Liver (tissue), 9 donors: ENCODE results near the gene BRICD5. TPM values are rescaled to one million over a fixed set of nuclear protein-coding genes. Genes with fewer than 3 reads are reported as not detected.
"Not testable (repeated sequence)": the region's sequence is repeated elsewhere in the genome, so short reads cannot be mapped to it uniquely, and the experiment has no call there.

Source experiments
- DNase-seq: peaks from one replicate; pipeline ENCODE4 v3.0.0-alpha.2; 2017; ENCODE audit warnings: low spot score
- H3K27ac ChIP-seq, 2 donors: one replicate each; pipeline ENCODE4 v1.7.0; 2013; ENCODE audit warnings: inconsistent platforms in 2 of 2, low read length in 2 of 2, control low read depth in 1 of 2, low read depth in 1 of 2, mild to moderate bottlenecking in 1 of 2
- H3K27me3 ChIP-seq, 4 donors: one replicate each; pipeline versions ENCODE4 v1.6.1 to v1.7.0; 2013; ENCODE audit warnings: low read length in 3 of 4, inconsistent platforms in 1 of 4, mild to moderate bottlenecking in 1 of 4, moderate library complexity in 1 of 4; ENCODE audit not compliant: control insufficient read depth in 4 of 4, insufficient read depth in 4 of 4
- H3K36me3 ChIP-seq, 4 donors: one replicate each; pipeline versions ENCODE4 v1.6.1 to v1.7.0; 2013; ENCODE audit warnings: low read length in 3 of 4, mild to moderate bottlenecking in 3 of 4, low read depth in 1 of 4, moderate library complexity in 1 of 4; ENCODE audit not compliant: control insufficient read depth in 4 of 4, insufficient read depth in 3 of 4
- H3K4me1 ChIP-seq, 4 donors: one replicate each; pipeline versions ENCODE4 v1.6.1 to v1.7.0; 2013; ENCODE audit warnings: low read length in 3 of 4, mild to moderate bottlenecking in 3 of 4, moderate library complexity in 1 of 4; ENCODE audit not compliant: control insufficient read depth in 4 of 4, insufficient read depth in 4 of 4
- H3K4me3 ChIP-seq, 3 donors: one replicate each; pipeline versions ENCODE4 v1.6.1 to v1.7.0; 2013; ENCODE audit warnings: low read length in 3 of 3, control low read depth in 1 of 3, low read depth in 1 of 3, mild to moderate bottlenecking in 1 of 3
- H3K9ac ChIP-seq, 2 donors: one replicate each; pipeline ENCODE4 v1.7.0; 2013; ENCODE audit warnings: low read length in 2 of 2, mild to moderate bottlenecking in 2 of 2, moderate library complexity in 2 of 2, control low read depth in 1 of 2, low read depth in 1 of 2
- H3K9me3 ChIP-seq, 4 donors: one replicate each; pipeline versions ENCODE4 v1.6.1 to v1.7.0; 2013; ENCODE audit warnings: low read length in 3 of 4; ENCODE audit not compliant: control insufficient read depth in 4 of 4
- EGR1 ChIP-seq, 2 donors: IDR thresholded peaks; 2 replicates each; pipeline ENCODE4 v1.6.1; 2016 to 2018; ENCODE audit warnings: antibody characterized with exemption in 2 of 2, low read depth in 2 of 2
- FOXA1 ChIP-seq: IDR thresholded peaks from 2 replicates; pipeline ENCODE4 v1.6.1; 2016; ENCODE audit warnings: antibody characterized with exemption
- FOXA2 ChIP-seq: IDR thresholded peaks from 2 replicates; pipeline ENCODE4 v1.6.1; 2016; ENCODE audit warnings: antibody characterized with exemption
- GABPA ChIP-seq, 2 donors: IDR thresholded peaks in 1 of 2; conservative IDR thresholded peaks in 1 of 2; 2 replicates each; pipeline ENCODE4 v1.6.1; 2016; ENCODE audit warnings: antibody characterized with exemption in 2 of 2, mild to moderate bottlenecking in 1 of 2, moderate library complexity in 1 of 2
- HNF4A ChIP-seq, 2 donors: conservative IDR thresholded peaks; 2 replicates each; pipeline ENCODE4 v1.6.1; 2016; ENCODE audit warnings: antibody characterized with exemption in 2 of 2, mild to moderate bottlenecking in 2 of 2
- HNF4G ChIP-seq: IDR thresholded peaks from 2 replicates; pipeline ENCODE4 v1.6.1; 2016; ENCODE audit warnings: antibody characterized with exemption
- JUND ChIP-seq, 2 donors: IDR thresholded peaks; 2 replicates each; pipeline ENCODE4 v1.6.1; 2016; ENCODE audit warnings: antibody characterized with exemption in 2 of 2
- NR2F2 ChIP-seq: IDR thresholded peaks from 2 replicates; pipeline ENCODE4 v1.6.1; 2016; ENCODE audit warnings: antibody characterized with exemption
- RAD21 ChIP-seq, 2 donors: IDR thresholded peaks; 2 replicates each; pipeline ENCODE4 v1.6.1; 2016; ENCODE audit warnings: antibody characterized with exemption in 2 of 2, mild to moderate bottlenecking in 2 of 2
- REST ChIP-seq: IDR thresholded peaks from 2 replicates; pipeline ENCODE4 v1.6.1; 2016; ENCODE audit warnings: antibody characterized with exemption, mild to moderate bottlenecking
- RXRA ChIP-seq, 2 donors: IDR thresholded peaks; 2 replicates each; pipeline ENCODE4 v1.6.1; 2017 to 2018; ENCODE audit warnings: antibody characterized with exemption in 2 of 2, mild to moderate bottlenecking in 1 of 2
- SP1 ChIP-seq: IDR thresholded peaks from 2 replicates; pipeline ENCODE4 v1.6.1; 2018; ENCODE audit warnings: antibody characterized with exemption, mild to moderate bottlenecking
- TAF1 ChIP-seq: conservative IDR thresholded peaks from 2 replicates; pipeline ENCODE4 v1.6.1; 2016; ENCODE audit warnings: antibody characterized with exemption, mild to moderate bottlenecking
- YY1 ChIP-seq: IDR thresholded peaks from 2 replicates; pipeline ENCODE4 v1.6.1; 2016; ENCODE audit warnings: antibody characterized with exemption, mild to moderate bottlenecking
- WGBS: extraction: QIAGEN DNeasy Blood & Tissue Kit; methylation state at CpG from one replicate; pipeline ENCODE4 v1.1.7; 2013; 5-methylcytosine and 5-hydroxymethylcytosine counted together
- polyA plus RNA-seq, 2 donors: library from polyadenylated mRNA; stranded (reverse) in 1 of 2; unstranded in 1 of 2; fragments of 200-250 nt in 1 of 2; fragments of >200 nt in 1 of 2; fragmentation: Nextera tagmentation in 1 of 2; extraction: Ambion mirVana in 1 of 2; gene quantifications; one replicate each; pipeline versions ENCODE4 v1.2.1 to v1.2.3, GENCODE V29; 2013 to 2015
- total RNA-seq, 2 donors: library from RNA; depleted of rRNA; stranded (reverse); fragments of >200 nt; gene quantifications; one replicate each; pipeline ENCODE4 v1.2.3, GENCODE V29; 2014
- TF ChIP-seq, protein P1 (sequence below): IDR thresholded peaks from 2 replicates; pipeline ENCODE4 v1.6.1; 2016; ENCODE audit warnings: antibody characterized with exemption
- TF ChIP-seq, protein P2 (sequence below): IDR thresholded peaks from 2 replicates; pipeline ENCODE4 v1.6.1; 2016; ENCODE audit warnings: antibody characterized with exemption
- TF ChIP-seq, protein P3 (sequence below): IDR thresholded peaks from 2 replicates; pipeline ENCODE4 v1.6.1; 2016; ENCODE audit warnings: antibody characterized with exemption
- TF ChIP-seq, protein P4 (sequence below): fragments of 150-350 bp; IDR thresholded peaks from 2 replicates; pipeline ENCODE4 v1.5.1; 2017; ENCODE audit warnings: improper control_type of control experiment, low read depth, low read length; ENCODE audit not compliant: missing input control
- donor health status: healthy.
- donor health status: healthy.
- donor health status: healthy.
- donor health status: healthy.
- donor health status: healthy.

Gene BRICD5
- total and polyA plus RNA-seq, 4 donors: 0.26 to 1.9 (median 1.4) TPM

DNA sequence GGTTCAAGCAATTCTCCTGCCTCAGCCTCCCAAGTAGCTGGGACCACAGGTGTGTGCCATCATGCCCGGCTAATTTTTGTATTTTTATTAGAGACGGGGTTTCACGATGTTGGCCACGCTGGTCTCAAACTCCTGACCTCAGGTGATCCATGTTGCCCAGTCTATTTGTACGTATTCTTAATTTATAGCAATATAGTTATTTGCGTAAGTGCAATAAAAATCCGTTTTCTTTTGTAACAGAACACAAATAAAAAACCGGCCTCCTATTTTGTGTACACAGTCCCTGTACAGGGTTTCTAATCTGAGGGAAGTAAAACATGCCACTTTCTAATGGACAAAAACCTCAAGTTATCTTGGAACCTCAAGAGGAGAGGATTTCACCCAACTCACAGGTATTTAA, 49.6 kb upstream of the BRICD5 start:
- Histone ChIP-seq H3K4me3 (no peak overlapping the region), H3K9ac (no peak overlapping the region), H3K4me1 (peaks cover 0 to 5% (median 0%) of the 10 kb centered on the region in 4 donors), H3K27ac (no peak overlapping the region), H3K36me3 (peaks cover 23 to 74% (median 43%) of the 10 kb centered on the region in 4 donors), H3K9me3 (no peaks in the 10 kb centered on the region), H3K27me3 (no peaks in the 10 kb centered on the region)
- DNase-seq: no peak
- TF ChIP-seq HNF4A (conservative IDR thresholded peaks at IDR 0.05) (no peak), REST (no peak), GABPA (IDR thresholded peaks at IDR 0.05 in 1 of 2, conservative IDR thresholded peaks at IDR 0.05 in 1 of 2) (no peak), SP1 (no peak), RXRA (IDR thresholded peaks at IDR 0.05) (no peak), JUND (IDR thresholded peaks at IDR 0.05) (no peak), NR2F2 (no peak), RAD21 (IDR thresholded peaks at IDR 0.05) (no peak), HNF4G (no peak), TAF1 (no peak), EGR1 (IDR thresholded peaks at IDR 0.05; ENCODE audit: low read depth in 2 of 2) (no peak), FOXA2 (no peak), FOXA1 (no peak), YY1 (no peak)
- TF ChIP-seq, protein P1, sequence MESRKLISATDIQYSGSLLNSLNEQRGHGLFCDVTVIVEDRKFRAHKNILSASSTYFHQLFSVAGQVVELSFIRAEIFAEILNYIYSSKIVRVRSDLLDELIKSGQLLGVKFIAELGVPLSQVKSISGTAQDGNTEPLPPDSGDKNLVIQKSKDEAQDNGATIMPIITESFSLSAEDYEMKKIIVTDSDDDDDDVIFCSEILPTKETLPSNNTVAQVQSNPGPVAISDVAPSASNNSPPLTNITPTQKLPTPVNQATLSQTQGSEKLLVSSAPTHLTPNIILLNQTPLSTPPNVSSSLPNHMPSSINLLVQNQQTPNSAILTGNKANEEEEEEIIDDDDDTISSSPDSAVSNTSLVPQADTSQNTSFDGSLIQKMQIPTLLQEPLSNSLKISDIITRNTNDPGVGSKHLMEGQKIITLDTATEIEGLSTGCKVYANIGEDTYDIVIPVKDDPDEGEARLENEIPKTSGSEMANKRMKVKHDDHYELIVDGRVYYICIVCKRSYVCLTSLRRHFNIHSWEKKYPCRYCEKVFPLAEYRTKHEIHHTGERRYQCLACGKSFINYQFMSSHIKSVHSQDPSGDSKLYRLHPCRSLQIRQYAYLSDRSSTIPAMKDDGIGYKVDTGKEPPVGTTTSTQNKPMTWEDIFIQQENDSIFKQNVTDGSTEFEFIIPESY: no peak
- TF ChIP-seq, protein P2, sequence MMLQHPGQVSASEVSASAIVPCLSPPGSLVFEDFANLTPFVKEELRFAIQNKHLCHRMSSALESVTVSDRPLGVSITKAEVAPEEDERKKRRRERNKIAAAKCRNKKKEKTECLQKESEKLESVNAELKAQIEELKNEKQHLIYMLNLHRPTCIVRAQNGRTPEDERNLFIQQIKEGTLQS: no peak
- TF ChIP-seq, protein P3, sequence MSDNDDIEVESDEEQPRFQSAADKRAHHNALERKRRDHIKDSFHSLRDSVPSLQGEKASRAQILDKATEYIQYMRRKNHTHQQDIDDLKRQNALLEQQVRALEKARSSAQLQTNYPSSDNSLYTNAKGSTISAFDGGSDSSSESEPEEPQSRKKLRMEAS: no peak
- TF ChIP-seq, protein P4, sequence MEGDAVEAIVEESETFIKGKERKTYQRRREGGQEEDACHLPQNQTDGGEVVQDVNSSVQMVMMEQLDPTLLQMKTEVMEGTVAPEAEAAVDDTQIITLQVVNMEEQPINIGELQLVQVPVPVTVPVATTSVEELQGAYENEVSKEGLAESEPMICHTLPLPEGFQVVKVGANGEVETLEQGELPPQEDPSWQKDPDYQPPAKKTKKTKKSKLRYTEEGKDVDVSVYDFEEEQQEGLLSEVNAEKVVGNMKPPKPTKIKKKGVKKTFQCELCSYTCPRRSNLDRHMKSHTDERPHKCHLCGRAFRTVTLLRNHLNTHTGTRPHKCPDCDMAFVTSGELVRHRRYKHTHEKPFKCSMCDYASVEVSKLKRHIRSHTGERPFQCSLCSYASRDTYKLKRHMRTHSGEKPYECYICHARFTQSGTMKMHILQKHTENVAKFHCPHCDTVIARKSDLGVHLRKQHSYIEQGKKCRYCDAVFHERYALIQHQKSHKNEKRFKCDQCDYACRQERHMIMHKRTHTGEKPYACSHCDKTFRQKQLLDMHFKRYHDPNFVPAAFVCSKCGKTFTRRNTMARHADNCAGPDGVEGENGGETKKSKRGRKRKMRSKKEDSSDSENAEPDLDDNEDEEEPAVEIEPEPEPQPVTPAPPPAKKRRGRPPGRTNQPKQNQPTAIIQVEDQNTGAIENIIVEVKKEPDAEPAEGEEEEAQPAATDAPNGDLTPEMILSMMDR: no peak
- 92% methylated on average over 8 of the region's 8 CpGs for WGBS

- not testable (repeated sequence) for H3K9ac ChIP-seq, H3K9me3 ChIP-seq, H3K27me3 ChIP-seq, H3K4me1 ChIP-seq, H3K4me3 ChIP-seq, DNase-seq, H3K27ac ChIP-seq
- WGBS: 98% methylated on average over 7 of the region's 7 CpGs
- H3K36me3 ChIP-seq: peaks cover 23 to 75% (median 48%) of the 10 kb centered on the region in 4 donors
These were observed 47.9 kb upstream of the BRICD5 start for GRCh38 chr16:2258530-2258929.
